SK-N-SH treated with all-trans-retinoic acid at 6 μM for 48 hours (cell line): Measurements from ENCODE around the gene CACNA2D3.
A peak's percentile ranks its signal among the peaks of the same experiment; 100 is the strongest.

ENCODE experiments used
- ATAC-seq: fragments of 200-7000 bp; cut with Tn5 transposase; 3 replicates; pipeline ENCODE4 v1.9.1; 2020; ENCODE audit warnings: mild to moderate bottlenecking, moderate library complexity
- ARNTL ChIP-seq: fragments of 450-650 bp; formaldehyde crosslinking; IDR thresholded peaks from 2 replicates; pipeline ENCODE4 v1.5.0; 2020; ENCODE audit warnings: low read depth, mild to moderate bottlenecking, moderate library complexity, borderline replicate concordance
- BACH2 ChIP-seq: fragments of 250-450 bp; sonication (Bioruptor Pico); IDR thresholded peaks from 2 replicates; pipeline ENCODE4 v1.9.0; 2021; ENCODE audit warnings: mild to moderate bottlenecking, borderline replicate concordance
- CSDC2 ChIP-seq: fragments of 250-450 bp; sonication (Bioruptor Pico); IDR thresholded peaks from 2 replicates; pipeline ENCODE4 v1.5.0; 2020; ENCODE audit warnings: mild to moderate bottlenecking, moderate library complexity
- ESRRG ChIP-seq: fragments of 250-450 bp; sonication (Bioruptor Pico); IDR thresholded peaks from 2 replicates; pipeline ENCODE4 v1.6.1; 2021; ENCODE audit warnings: mild to moderate bottlenecking
- GLIS3 ChIP-seq: fragments of 250-450 bp; sonication (Bioruptor Pico); IDR thresholded peaks from 2 replicates; pipeline ENCODE4 v1.5.0; 2020; ENCODE audit warnings: mild to moderate bottlenecking, moderate library complexity
- ISL1 ChIP-seq: fragments of 250-450 bp; sonication (Bioruptor Pico); IDR thresholded peaks from 2 replicates; pipeline ENCODE4 v2.1.2; 2022; ENCODE audit warnings: mild to moderate bottlenecking, moderate library complexity
- OSR1 ChIP-seq: fragments of 250-450 bp; sonication (Bioruptor Pico); IDR thresholded peaks from 2 replicates; pipeline ENCODE4 v1.8.0; 2022; ENCODE audit warnings: moderate library complexity, mild to moderate bottlenecking, inconsistent platforms
- PPARA ChIP-seq: fragments of 250-450 bp; sonication (Bioruptor Pico); IDR thresholded peaks from 2 replicates; pipeline ENCODE4 v1.5.0; 2020; ENCODE audit warnings: mild to moderate bottlenecking, borderline replicate concordance
- RARB ChIP-seq: fragments of 250-450 bp; sonication (Bioruptor Pico); IDR thresholded peaks from 2 replicates; pipeline ENCODE4 v1.8.0; 2021; ENCODE audit warnings: mild to moderate bottlenecking, moderate library complexity
- SNAI2 ChIP-seq: fragments of 250-450 bp; sonication (Bioruptor Pico); IDR thresholded peaks from 2 replicates; pipeline ENCODE4 v1.5.0; 2020; ENCODE audit warnings: mild to moderate bottlenecking, moderate library complexity
- TCF4 ChIP-seq: fragments of 250-450 bp; sonication (Bioruptor Pico); IDR thresholded peaks from 2 replicates; pipeline ENCODE4 v1.8.0; 2021; ENCODE audit warnings: mild to moderate bottlenecking, moderate library complexity, borderline replicate concordance
- TOX ChIP-seq: fragments of 250-450 bp; sonication (Bioruptor Pico); IDR thresholded peaks from 2 replicates; pipeline ENCODE4 v1.8.0; 2021; ENCODE audit warnings: mild to moderate bottlenecking, moderate library complexity, borderline replicate concordance
- ZC3H10 ChIP-seq: fragments of 250-450 bp; sonication (Bioruptor Pico); IDR thresholded peaks from 2 replicates; pipeline ENCODE4 v1.5.1; 2021; ENCODE audit warnings: mild to moderate bottlenecking, moderate library complexity
- ZFP3 ChIP-seq: fragments of 250-450 bp; sonication (Bioruptor Pico); IDR thresholded peaks from 2 replicates; pipeline ENCODE4 v1.5.0; 2020; ENCODE audit warnings: mild to moderate bottlenecking, moderate library complexity
- ZFP30 ChIP-seq: fragments of 450-650 bp; formaldehyde crosslinking; IDR thresholded peaks from 2 replicates; pipeline ENCODE4 v1.5.0; 2022; ENCODE audit warnings: mild to moderate bottlenecking, moderate library complexity
- ZNF565 ChIP-seq: fragments of 450-650 bp; formaldehyde crosslinking; conservative IDR thresholded peaks from 2 replicates; pipeline ENCODE4 v1.5.0; 2020; ENCODE audit warnings: low read depth, mild to moderate bottlenecking, moderate library complexity
- ZNF70 ChIP-seq: fragments of 450-650 bp; formaldehyde crosslinking; IDR thresholded peaks from 2 replicates; pipeline ENCODE4 v1.5.0; 2020; ENCODE audit warnings: mild to moderate bottlenecking, moderate library complexity
- ZNF8 ChIP-seq: fragments of 450-650 bp; formaldehyde crosslinking; IDR thresholded peaks from 2 replicates; pipeline ENCODE4 v1.5.0; 2020; ENCODE audit warnings: mild to moderate bottlenecking, moderate library complexity
- TF ChIP-seq, protein P1 (sequence below): fragments of 250-450 bp; sonication (Bioruptor Pico); IDR thresholded peaks from 2 replicates; pipeline ENCODE4 v1.5.1; 2020; ENCODE audit warnings: low read depth, mild to moderate bottlenecking, moderate library complexity
- TF ChIP-seq, protein P2 (sequence below): fragments of 250-450 bp; sonication (Bioruptor Pico); IDR thresholded peaks from 2 replicates; pipeline ENCODE4 v1.5.1; 2021; ENCODE audit warnings: mild to moderate bottlenecking, moderate library complexity
- TF ChIP-seq, protein P3 (sequence below): fragments of 250-450 bp; sonication (Bioruptor Pico); IDR thresholded peaks from 2 replicates; pipeline ENCODE4 v1.5.0; 2020; ENCODE audit warnings: mild to moderate bottlenecking, moderate library complexity

The CACNA2D3 gene

DNA sequence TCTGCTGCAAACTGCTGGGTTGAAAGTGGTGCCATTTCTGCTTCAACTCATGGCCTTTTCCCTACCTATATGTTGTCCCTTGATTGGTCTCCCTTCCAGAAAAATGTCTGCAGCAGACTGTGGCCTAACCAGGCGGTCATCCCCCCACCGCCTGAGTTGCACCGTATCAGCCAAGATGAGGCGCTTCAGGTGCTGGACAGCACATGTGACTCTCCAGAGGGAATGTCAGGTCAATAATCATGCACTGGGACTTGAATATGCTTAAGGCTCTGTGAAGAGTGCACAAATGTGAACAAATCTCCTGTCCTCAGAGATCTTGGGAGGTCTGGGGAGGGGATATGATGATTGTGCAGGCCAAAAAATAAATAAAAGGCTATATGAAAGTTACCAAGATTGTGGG, 773.3 kb downstream of the CACNA2D3 start:
- no peak for ATAC-seq
- TF ChIP-seq TOX (CRISPR knock-in tag) (no peak), PPARA (CRISPR knock-in tag) (no peak), RARB (CRISPR knock-in tag) (no peak), ZFP30 (CRISPR knock-in tag) (no peak), GLIS3 (no peak), ZFP3 (CRISPR knock-in tag) (no peak), BACH2 (CRISPR knock-in tag) (no peak), ESRRG (CRISPR knock-in tag) (no peak), ZNF8 (no peak), ISL1 (CRISPR knock-in tag) (no peak), ARNTL (CRISPR knock-in tag) (no peak), CSDC2 (CRISPR knock-in tag) (no peak), ZNF70 (CRISPR knock-in tag) (no peak), ZNF565 (no peak)
- TF ChIP-seq, protein P1, sequence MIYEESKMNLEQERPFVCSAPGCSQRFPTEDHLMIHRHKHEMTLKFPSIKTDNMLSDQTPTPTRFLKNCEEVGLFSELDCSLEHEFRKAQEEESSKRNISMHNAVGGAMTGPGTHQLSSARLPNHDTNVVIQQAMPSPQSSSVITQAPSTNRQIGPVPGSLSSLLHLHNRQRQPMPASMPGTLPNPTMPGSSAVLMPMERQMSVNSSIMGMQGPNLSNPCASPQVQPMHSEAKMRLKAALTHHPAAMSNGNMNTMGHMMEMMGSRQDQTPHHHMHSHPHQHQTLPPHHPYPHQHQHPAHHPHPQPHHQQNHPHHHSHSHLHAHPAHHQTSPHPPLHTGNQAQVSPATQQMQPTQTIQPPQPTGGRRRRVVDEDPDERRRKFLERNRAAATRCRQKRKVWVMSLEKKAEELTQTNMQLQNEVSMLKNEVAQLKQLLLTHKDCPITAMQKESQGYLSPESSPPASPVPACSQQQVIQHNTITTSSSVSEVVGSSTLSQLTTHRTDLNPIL (CRISPR knock-in tag) = no peak
- TF ChIP-seq, protein P2, sequence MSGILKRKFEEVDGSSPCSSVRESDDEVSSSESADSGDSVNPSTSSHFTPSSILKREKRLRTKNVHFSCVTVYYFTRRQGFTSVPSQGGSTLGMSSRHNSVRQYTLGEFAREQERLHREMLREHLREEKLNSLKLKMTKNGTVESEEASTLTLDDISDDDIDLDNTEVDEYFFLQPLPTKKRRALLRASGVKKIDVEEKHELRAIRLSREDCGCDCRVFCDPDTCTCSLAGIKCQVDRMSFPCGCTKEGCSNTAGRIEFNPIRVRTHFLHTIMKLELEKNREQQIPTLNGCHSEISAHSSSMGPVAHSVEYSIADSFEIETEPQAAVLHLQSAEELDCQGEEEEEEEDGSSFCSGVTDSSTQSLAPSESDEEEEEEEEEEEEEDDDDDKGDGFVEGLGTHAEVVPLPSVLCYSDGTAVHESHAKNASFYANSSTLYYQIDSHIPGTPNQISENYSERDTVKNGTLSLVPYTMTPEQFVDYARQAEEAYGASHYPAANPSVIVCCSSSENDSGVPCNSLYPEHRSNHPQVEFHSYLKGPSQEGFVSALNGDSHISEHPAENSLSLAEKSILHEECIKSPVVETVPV (CRISPR knock-in tag) = no peak
- TF ChIP-seq, protein P3, sequence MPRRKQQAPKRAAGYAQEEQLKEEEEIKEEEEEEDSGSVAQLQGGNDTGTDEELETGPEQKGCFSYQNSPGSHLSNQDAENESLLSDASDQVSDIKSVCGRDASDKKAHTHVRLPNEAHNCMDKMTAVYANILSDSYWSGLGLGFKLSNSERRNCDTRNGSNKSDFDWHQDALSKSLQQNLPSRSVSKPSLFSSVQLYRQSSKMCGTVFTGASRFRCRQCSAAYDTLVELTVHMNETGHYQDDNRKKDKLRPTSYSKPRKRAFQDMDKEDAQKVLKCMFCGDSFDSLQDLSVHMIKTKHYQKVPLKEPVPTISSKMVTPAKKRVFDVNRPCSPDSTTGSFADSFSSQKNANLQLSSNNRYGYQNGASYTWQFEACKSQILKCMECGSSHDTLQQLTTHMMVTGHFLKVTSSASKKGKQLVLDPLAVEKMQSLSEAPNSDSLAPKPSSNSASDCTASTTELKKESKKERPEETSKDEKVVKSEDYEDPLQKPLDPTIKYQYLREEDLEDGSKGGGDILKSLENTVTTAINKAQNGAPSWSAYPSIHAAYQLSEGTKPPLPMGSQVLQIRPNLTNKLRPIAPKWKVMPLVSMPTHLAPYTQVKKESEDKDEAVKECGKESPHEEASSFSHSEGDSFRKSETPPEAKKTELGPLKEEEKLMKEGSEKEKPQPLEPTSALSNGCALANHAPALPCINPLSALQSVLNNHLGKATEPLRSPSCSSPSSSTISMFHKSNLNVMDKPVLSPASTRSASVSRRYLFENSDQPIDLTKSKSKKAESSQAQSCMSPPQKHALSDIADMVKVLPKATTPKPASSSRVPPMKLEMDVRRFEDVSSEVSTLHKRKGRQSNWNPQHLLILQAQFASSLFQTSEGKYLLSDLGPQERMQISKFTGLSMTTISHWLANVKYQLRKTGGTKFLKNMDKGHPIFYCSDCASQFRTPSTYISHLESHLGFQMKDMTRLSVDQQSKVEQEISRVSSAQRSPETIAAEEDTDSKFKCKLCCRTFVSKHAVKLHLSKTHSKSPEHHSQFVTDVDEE (CRISPR knock-in tag) = no peak

DNA sequence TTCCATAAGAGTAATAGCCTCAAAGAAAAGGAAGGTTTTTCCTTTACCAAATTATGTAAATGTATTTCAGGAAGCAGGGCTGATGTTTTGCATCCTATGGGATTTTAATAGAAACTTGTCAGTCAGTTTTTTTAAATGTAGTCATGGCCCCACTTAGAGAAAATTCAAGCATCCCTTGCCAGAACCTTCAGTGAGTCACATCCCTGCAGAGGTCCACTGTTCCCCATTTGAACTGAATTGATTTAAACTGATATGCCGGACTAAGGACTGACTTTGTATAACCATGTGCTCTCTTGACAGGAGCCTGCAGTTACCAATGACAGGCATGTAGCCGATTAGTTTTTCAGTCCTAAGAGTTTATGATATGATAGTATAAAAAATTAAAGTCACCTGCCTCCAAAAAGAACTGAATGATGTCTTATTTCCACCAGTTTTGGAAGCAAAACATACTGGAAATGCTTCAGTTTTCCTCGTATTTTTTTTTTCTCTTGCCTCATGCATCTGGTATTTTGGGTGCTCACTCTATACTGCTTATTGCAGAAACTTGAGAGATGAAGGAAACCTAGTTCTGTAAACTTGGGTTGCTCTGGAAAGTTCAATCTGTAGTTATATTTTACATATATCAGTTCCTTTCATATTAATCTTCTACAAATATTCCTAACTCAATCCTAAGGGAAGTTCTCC, 774.8 kb downstream of the CACNA2D3 start:
- peak; percentile 83 for ATAC-seq
- TF ChIP-seq TCF4 (CRISPR knock-in tag) = no peak
- TF ChIP-seq PPARA (CRISPR knock-in tag) = no peak
- no peak for TF ChIP-seq ZNF70 (CRISPR knock-in tag)
- no peak for TF ChIP-seq ZNF8
- TF ChIP-seq, protein P3 (CRISPR knock-in tag) = no peak
- no peak for TF ChIP-seq OSR1
- TF ChIP-seq SNAI2 (CRISPR knock-in tag) = no peak
- no peak for TF ChIP-seq RARB (CRISPR knock-in tag)
- TF ChIP-seq GLIS3 = no peak
- no peak for TF ChIP-seq ZC3H10 (CRISPR knock-in tag)
- TF ChIP-seq ARNTL (CRISPR knock-in tag) = no peak
- no peak for TF ChIP-seq BACH2 (CRISPR knock-in tag)

DNA sequence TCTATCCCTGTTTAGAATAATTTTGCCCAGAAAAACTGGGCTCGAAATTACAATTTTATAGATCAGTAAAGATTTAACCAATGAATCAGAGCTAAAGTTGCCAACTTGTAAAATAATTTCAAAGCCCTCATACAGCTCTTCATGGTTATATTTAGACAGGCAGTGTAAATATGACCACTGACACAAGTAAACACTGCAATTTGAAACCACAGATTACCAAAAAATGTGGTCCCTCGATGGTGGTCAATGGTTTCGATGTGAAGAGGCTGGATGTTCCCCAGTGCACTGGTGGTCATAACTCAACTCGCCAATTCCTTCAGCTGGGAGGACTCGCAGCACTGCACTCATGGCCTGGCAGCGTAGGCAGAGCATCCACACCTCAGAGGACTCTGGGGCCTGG, 776.9 kb downstream of the CACNA2D3 start:
- ATAC-seq = no peak
- TF ChIP-seq ZFP3 (CRISPR knock-in tag) = no peak
